Endometrial microvascular endothelial cells (primary cell): Measurements from ENCODE around the gene DDX47. TPM values are rescaled to one million over a fixed set of nuclear protein-coding genes. Genes with fewer than 3 reads are reported as not detected.
"Not testable (repeated sequence)": the region's sequence is repeated elsewhere in the genome, so short reads cannot be mapped to it uniquely, and the experiment has no call there.

Source experiments
- in situ Hi-C: cut with HindIII; loops from 2 replicates; pipeline ENCODE4 v1.10.0; 2017; ENCODE audit warnings: low sequenced_read_pairs, low pct_unique_long_range_greater_than_20kb; ENCODE audit errors: inconsistent ontology term
- total RNA-seq: library from RNA; depleted of rRNA; stranded (reverse); fragments of >200 nt; gene quantifications from one replicate; pipeline ENCODE4 v1.2.3, GENCODE V29; 2015; ENCODE audit errors: inconsistent ontology term

The DDX47 gene
- total RNA-seq, 1 donor from 2014 or later = 112 TPM

DNA sequence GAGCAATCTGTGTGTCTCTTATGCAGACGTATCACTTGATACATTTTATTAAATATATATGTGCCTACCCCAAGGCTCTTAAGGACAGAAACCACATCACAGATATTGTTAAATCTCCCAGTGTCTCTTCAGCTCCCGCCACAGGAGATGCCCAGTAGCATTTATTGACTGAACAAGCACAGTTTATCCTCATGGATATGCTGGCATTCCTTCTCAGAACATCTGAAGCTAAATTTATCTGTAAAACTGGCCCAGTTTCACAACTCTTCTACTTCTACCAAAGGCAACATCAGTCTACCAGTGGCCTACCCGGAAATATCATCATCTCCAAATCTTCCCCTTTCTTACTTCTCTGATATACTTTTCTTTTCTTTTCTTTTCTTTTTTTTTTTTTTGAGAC, 17.0 kb upstream of the DDX47 start:
- in situ Hi-C loops = no loop called here

GRCh38 chr12:12796928-12797793, 16.0 kb upstream of the DDX47 start:
- in situ Hi-C loops = no loop called here

DNA sequence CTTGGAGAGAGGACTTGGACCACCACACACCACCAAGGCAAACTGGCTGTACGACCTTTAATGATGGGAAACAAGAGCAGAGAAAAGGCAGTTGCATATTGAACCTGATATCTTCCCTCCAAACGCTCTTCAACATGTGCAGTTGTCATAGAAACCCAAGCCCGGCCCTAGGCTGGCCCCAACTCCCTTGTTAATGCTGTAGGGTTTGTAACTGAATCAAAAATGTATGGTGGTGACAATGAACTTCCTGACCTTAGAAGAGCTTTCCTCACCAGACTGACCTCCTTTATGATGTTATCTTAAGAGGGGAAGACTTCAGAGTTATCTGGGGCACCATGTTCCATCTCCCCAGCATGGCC, 15.4 kb upstream of the DDX47 start:
- in situ Hi-C loops = no loop called here

DNA sequence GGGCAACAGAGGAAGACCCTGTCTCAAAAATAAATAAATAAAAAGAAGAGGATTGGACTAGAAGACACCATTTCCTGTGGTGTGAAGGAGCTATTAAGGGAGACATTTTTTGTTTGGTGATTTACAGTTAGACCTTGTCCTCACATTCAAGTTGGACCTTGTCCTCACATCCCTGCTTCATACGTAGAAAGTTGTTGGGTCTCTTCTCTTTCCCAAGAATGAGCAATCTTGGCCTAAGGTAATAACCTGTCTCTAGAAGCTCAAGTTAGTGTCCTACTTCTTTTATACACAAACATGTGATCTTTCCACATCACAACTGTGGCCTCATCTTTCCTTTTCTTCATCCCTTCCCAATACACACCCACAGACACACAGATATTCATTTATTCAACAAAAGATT, 14.7 kb upstream of the DDX47 start:
- in situ Hi-C loops = no loop called here

- in situ Hi-C loops = no loop called here
These were observed 13.8 kb upstream of the DDX47 start for GRCh38 chr12:12799163-12799920.

DNA sequence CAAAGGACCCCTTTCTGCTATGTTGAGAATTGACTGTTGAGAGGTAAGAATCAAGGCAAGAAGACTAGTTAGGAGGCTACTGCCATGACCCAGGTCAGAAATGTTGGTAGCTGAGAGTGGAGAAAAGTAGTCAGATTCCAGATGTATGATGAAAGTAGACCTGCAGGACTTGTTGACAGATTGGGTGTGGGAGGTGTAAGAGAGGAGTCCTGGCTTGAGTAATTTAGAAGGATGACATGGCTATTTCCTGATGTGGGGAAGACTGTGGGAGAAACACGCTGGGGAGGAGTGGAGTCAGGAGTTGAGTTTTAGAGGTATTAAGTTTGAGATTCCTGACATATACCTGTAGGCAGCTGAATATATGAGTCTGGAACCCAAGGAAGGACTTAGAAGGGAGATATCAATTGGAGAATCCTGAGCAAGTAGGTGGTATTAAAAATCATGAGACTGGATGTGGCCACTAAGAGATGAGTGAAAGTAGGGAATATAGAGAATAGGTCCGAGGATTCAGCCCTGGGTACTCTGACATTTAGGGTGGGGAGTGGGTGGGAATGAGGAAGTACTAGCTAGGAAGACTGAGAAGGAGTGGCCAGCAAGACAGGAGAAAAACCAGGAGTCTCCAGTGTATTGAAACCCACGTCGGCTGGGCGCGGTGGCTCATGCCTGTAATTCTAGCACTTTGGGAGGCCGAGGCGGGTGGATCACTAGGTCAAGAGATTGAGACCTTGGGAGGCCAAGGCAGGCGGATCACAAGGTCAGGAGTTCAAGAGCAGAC, 12.6 kb upstream of the DDX47 start:
- in situ Hi-C loops = no loop called here

DNA sequence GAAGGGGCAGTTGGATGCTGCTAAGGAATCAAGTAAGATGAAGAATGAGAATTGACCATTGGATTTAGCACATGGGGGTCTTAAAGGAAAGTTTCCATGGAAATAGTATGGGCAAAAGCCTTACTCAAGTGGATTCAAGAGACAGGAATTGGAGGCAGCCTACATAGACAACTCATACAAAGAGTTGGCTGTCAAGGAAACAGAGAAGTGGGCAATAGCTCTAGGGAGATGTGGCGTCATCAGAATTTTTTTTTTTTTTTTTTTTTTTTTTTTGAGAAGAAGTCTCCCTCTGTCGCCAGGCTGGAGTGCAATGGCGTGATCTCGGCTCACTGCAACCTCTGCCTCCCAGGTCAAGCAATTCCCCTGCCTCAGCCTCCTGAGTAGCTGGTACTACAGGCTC, 11.5 kb upstream of the DDX47 start:
- in situ Hi-C loops = not testable (repeated sequence)

DNA sequence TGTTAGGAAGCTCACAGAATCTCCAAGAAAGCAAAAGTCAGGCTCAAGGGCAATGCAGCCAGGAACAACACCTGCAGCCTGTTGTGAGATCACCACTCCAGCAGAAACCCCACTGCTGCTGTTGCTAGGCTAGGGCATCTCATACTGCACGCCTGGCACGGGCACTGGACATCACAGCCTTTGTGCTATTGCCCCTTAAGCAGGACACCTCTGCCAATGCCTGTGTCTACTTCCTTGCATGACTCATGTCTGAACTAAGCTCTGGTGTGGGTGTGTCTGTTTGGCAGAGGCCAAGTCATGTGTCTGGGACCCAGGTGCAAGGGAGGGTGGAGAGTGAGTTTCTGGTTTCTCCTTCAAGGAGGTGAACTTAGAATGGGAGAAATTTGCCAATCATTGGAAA, 10.0 kb upstream of the DDX47 start:
- in situ Hi-C loops = no loop called here

- in situ Hi-C loops = no loop called here
These were observed 9.1 kb upstream of the DDX47 start for GRCh38 chr12:12804011-12804410.

- in situ Hi-C loops = no loop called here
These were observed 8.7 kb upstream of the DDX47 start for GRCh38 chr12:12804432-12804886.

DNA sequence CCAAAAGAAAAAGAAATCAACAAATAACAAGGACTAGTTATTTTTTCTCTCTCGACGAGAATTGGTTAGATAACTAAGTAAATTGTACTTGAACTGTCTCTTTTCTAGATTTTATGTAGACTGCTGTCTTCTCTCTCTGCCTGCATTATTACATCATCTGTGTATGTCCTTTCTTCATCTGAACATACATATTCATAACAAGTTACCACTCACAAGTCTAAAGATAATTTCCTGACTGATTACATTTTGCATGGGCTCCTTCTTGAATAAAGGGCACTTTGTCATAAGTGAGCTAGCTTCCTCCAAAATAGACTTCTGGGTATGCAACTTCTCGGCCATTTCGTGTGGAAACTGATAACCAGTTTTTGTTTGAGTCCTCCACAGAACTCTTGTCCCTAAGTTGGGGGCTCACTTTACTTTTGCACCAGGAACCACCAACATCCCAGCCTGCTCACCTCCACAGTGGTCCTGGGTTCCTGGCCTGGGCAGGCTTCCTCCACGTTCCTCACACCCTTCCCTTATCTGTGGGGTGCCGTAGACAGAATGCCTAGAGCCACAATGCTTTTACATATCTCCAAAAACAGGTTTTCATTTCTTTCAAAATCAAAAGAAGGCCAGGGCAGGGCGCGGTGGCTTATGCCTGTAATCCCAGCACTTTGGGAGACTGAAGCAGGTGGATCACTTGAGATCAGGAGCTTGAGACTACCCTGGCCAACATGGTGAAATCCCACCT, 6.2 kb upstream of the DDX47 start:
- in situ Hi-C loops = no loop called here

GRCh38 chr12:12807517-12807903, 5.6 kb upstream of the DDX47 start:
- in situ Hi-C loops = not testable (repeated sequence)

DNA sequence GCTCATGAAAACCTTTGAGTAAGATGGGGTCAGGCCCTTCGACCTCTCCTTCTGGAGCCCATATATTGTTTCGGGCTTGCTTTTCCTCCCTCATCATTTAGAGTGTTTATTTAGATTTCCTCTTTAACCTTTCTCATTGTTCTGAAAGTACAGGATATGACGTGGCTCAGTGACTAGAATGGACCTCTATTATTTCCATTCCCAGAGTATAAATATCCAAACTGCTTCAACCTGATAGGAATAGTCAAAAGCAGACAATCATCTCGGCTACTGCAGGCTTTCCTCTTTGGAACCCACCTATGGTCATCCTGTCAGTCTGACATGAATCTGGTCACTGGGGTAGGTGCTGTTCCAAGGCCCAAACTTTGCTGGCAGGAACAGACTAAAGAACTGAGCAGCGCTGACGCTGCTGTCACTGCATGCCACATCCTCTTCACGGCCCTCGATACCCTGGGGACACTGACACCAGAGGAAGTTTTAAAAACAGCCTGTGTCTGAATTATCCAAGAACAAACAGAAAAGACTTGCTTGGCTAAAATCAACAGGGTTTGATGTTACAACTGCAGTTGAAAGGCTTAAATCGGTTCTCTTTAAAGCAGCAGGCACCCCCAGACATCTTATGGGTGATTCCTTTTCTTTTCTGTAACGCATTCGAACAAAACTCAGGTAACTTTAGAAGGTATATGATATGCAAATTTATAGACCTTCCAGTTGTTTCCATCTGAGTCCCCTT, 5.0 kb upstream of the DDX47 start:
- in situ Hi-C loops = no loop called here

- in situ Hi-C loops = no loop called here
These were observed 2.6 kb upstream of the DDX47 start for GRCh38 chr12:12810553-12811021.

DNA sequence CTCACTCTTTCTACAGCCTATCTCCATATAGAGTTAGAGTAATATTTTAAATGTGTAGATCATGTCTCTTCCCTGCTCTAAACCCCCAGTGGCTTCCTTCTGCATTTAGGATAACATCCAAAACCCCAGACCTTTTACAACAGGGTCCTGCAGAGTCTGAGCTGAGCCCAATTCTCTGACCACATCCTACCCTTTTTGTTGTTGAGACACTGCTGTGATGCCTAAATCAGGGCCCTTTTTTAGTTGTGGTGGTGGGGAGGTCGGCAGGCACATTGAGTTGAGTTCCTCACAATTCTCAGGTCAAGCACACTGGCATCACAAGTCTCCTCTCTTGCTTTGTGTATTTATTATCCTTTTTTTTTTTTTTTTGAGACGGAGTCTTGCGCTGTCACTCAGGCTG, 1.8 kb upstream of the DDX47 start:
- in situ Hi-C loops = no loop called here

DNA sequence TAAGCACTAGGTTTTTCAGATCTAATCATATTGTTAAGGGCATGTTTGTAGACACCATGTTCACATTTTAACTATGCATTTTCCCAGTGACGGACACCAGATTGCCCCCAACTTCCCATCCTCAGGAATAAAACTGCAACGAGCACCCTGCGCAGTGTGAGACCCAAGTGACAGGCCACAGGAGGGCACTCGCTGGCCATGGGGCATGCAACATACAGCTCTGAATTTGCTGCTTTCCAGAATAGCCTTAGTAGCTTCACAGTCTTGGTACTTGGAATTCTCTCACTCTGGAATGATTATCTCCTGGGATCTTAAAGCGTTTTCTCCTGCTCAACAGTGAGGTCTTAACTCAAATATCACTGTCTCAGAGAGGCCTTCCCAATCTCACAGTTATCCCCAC, 972 bp upstream of the DDX47 start:
- in situ Hi-C loops = no loop called here

- in situ Hi-C loops = no loop called here
These were observed 477 bp upstream of the DDX47 start for GRCh38 chr12:12812618-12813119.

DNA sequence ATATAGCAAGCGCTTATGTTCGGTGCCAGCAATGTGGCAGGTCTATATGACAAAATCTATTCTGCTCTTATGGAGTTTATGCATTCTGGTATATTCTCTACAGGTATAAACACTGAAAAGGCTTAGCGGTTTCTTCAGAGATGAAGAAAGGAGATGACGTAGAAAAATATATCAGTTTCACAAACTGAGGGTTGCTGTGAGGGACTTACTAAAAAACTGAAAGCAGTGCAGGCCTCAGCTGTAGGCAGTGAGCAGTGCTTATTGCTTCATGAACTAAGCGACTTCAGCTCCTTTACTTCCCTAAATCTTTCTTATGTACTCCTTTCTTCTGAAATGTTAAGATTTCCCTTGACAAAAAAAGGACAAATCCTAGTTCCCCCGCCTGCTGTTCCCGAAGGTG, 4.5 kb downstream of the DDX47 start:
- in situ Hi-C loops = no loop called here
